ENCODE measurements around the gene TRPM5.

- peak; percentile 23 for TF ChIP-seq CTCF (IDR thresholded peaks at IDR 0.05)
- TF ChIP-seq EZH2phosphoT487 (IDR thresholded peaks at IDR 0.05) = peak; percentile 33
Observed at GRCh38 chr11:2443881-2444820, at the start of gene TRPM5.

Measured in neural progenitor cell (in vitro differentiated cells).